MCF 10A (cell line): ENCODE data around the gene FLNC. TPM values are rescaled to one million over a fixed set of nuclear protein-coding genes. Genes with fewer than 3 reads are reported as not detected.

Experiments used
- BruUV-seq: library from RNA; stranded (reverse); fragments of 400-500 nt; replicated peaks from 2 replicates; lab custom pipeline; 2021; lab: Mats Ljungman, UMichigan
- CTCF ChIA-PET: fragments of 300-600 bp; sonication (Branson Sonifier 250); formaldehyde crosslinking; extraction: SDS; loops from one replicate; lab custom pipeline; 2021; ENCODE audit warnings: antibody characterized with exemption, inconsistent platforms; lab: Yijun Ruan, JAX
- POLR2A ChIA-PET: fragments of 300-600, 350-650 bp; sonication (Branson Sonifier 250); formaldehyde crosslinking; extraction: SDS; loops from one replicate; lab custom pipeline; 2020; ENCODE audit warnings: antibody characterized with exemption, inconsistent platforms; lab: Yijun Ruan, JAX
- DNase-seq: peaks from one replicate; pipeline ENCODE4 v3.0.0-alpha.2; 2018; ENCODE audit not compliant: unreplicated experiment
- H3K27ac Mint-ChIP-seq: one replicate; pipeline ENCODE4 v1.8.0; 2022; ENCODE audit warnings: mild to moderate bottlenecking, low read depth, mixed read lengths; ENCODE audit not compliant: unreplicated experiment
- H3K27me3 Mint-ChIP-seq: one replicate; pipeline ENCODE4 v1.8.0; 2022; ENCODE audit warnings: mixed read lengths; ENCODE audit not compliant: insufficient read depth, unreplicated experiment
- H3K36me3 Mint-ChIP-seq: one replicate; pipeline ENCODE4 v1.8.0; 2022; ENCODE audit warnings: mild to moderate bottlenecking, moderate library complexity, mixed read lengths; ENCODE audit not compliant: insufficient read depth, unreplicated experiment
- H3K4me1 Mint-ChIP-seq: one replicate; pipeline ENCODE4 v1.8.0; 2022; ENCODE audit warnings: mixed read lengths; ENCODE audit not compliant: insufficient read depth, unreplicated experiment
- H3K4me3 Mint-ChIP-seq: one replicate; pipeline ENCODE4 v1.8.0; 2022; ENCODE audit warnings: mild to moderate bottlenecking, moderate library complexity, mixed read lengths; ENCODE audit not compliant: unreplicated experiment
- H3K9me3 Mint-ChIP-seq: one replicate; pipeline ENCODE4 v1.8.0; 2022; ENCODE audit warnings: mixed read lengths; ENCODE audit not compliant: unreplicated experiment
- CTCF ChIP-seq: fragments of 200-600 bp; IDR thresholded peaks from one replicate; pipeline ENCODE4 v1.8.0; 2022; ENCODE audit warnings: antibody characterized with exemption, mild to moderate bottlenecking; ENCODE audit not compliant: unreplicated experiment
- intact Hi-C: fragments of 100-400 bp; cut with micrococcal nuclease; formaldehyde crosslinking; loops from 2 replicates; pipeline ENCODE4 v1.14.1; 2022
- total RNA-seq: library from RNA; stranded (reverse); gene quantifications from 2 replicates; pipeline ENCODE4 v1.2.3, GENCODE V29; 2022

FLNC gene
- total RNA-seq, 1 experiment from 2014 or later = 0.28 TPM

- no TSS peak for BruUV-seq
- ChIA-PET POLR2A (no interaction called here), CTCF (no interaction called here)
- intact Hi-C loops = no loop called here
- Mint-ChIP-seq H3K27me3 (no peaks in the 10 kb centered on the region), H3K27ac (no peak overlapping the region), H3K9me3 (no peaks in the 10 kb centered on the region), H3K4me3 (no peak overlapping the region), H3K36me3 (peaks cover 16% of the 10 kb centered on the region), H3K4me1 (no peaks in the 10 kb centered on the region)
- no peak for TF ChIP-seq CTCF
- no peak for DNase-seq
Measured at GRCh38 chr7:128807191-128807590, 23.0 kb upstream of the FLNC start.

GRCh38 chr7:128809363-128809762, 20.8 kb upstream of the FLNC start:
- Mint-ChIP-seq H3K36me3 (peaks cover 16% of the 10 kb centered on the region), H3K27me3 (peaks cover 2% of the 10 kb centered on the region), H3K4me3 (no peak overlapping the region), H3K27ac (no peak overlapping the region), H3K9me3 (no peaks in the 10 kb centered on the region), H3K4me1 (no peaks in the 10 kb centered on the region)
- ChIA-PET POLR2A (no interaction called here), CTCF (interaction anchor here (0.6 kb wide), 1 partner anchor 267 kb away, joined by 3 read pairs; no protein-coding TSS in a partner anchor)
- no peak for DNase-seq
- no peak for TF ChIP-seq CTCF
- intact Hi-C loops = no loop called here
- BruUV-seq = no TSS peak

GRCh38 chr7:128810473-128810872, 19.7 kb upstream of the FLNC start:
- no peak for TF ChIP-seq CTCF
- ChIA-PET POLR2A (no interaction called here), CTCF (no interaction called here)
- Mint-ChIP-seq H3K36me3 (peaks cover 16% of the 10 kb centered on the region), H3K4me3 (no peak overlapping the region), H3K9me3 (no peaks in the 10 kb centered on the region), H3K27ac (no peak overlapping the region), H3K4me1 (peaks cover 3% of the 10 kb centered on the region), H3K27me3 (peaks cover 13% of the 10 kb centered on the region)
- intact Hi-C loops = no loop called here
- BruUV-seq = no TSS peak
- no peak for DNase-seq

GRCh38 chr7:128810997-128811396, 19.2 kb upstream of the FLNC start:
- Mint-ChIP-seq H3K27ac (no peak overlapping the region), H3K27me3 (peaks cover 18% of the 10 kb centered on the region), H3K9me3 (no peaks in the 10 kb centered on the region), H3K36me3 (peaks cover 16% of the 10 kb centered on the region), H3K4me3 (no peak overlapping the region), H3K4me1 (peaks cover 6% of the 10 kb centered on the region)
- intact Hi-C loops = no loop called here
- CTCF ChIA-PET = no interaction called here
- POLR2A ChIA-PET = no interaction called here
- BruUV-seq = no TSS peak
- TF ChIP-seq CTCF = no peak
- DNase-seq = no peak
